HepG2 (cell line): ENCODE measurements around the gene SEPTIN3. TPM values are rescaled to one million over a fixed set of nuclear protein-coding genes. Genes with fewer than 3 reads are reported as not detected.
A peak's percentile ranks its signal among the peaks of the same experiment; 100 is the strongest.

Source experiments
- ARNT2 ChIP-seq: sonication (generic); formaldehyde crosslinking; IDR thresholded peaks from 2 replicates; pipeline ENCODE4 v1.8.0; 2022; ENCODE audit warnings: mild to moderate bottlenecking, low read depth, missing genetic modification reagents, moderate library complexity
- BORCS8-MEF2B ChIP-seq: sonication (generic); formaldehyde crosslinking; IDR thresholded peaks from 2 replicates; pipeline ENCODE4 v1.8.0; 2022; ENCODE audit warnings: mild to moderate bottlenecking, missing genetic modification reagents
- CREB1 ChIP-seq, 2 experiments: fragments of 450-650 bp in 1 of 2; IDR thresholded peaks; 2 replicates each; pipeline ENCODE4 v1.6.1; 2016 to 2017; ENCODE audit warnings: control low read depth in 1 of 2, mild to moderate bottlenecking in 1 of 2, missing compliant biosample characterization in 1 of 2, missing genetic modification characterization in 1 of 2
- ELF3 ChIP-seq: IDR thresholded peaks from 2 replicates; pipeline ENCODE4 v1.6.1; 2016; ENCODE audit warnings: missing genetic modification reagents, missing compliant biosample characterization
- HDAC6 ChIP-seq: fragments of 200-600 bp; sonication (generic); IDR thresholded peaks from 2 replicates; pipeline ENCODE4 v1.7.0; 2017; ENCODE audit warnings: mild to moderate bottlenecking, antibody characterized with exemption, low read length, low read depth
- KLF15 ChIP-seq: sonication (generic); formaldehyde crosslinking; IDR thresholded peaks from 2 replicates; pipeline ENCODE4 v1.8.1; 2023; ENCODE audit warnings: borderline replicate concordance, mild to moderate bottlenecking, inconsistent platforms, missing genetic modification reagents, mixed read lengths
- PHF20 ChIP-seq: sonication (generic); formaldehyde crosslinking; IDR thresholded peaks from 2 replicates; pipeline ENCODE4 v1.5.0; 2020; ENCODE audit warnings: mild to moderate bottlenecking, missing genetic modification reagents
- RBFOX2 ChIP-seq: fragments of 200-400 bp; formaldehyde crosslinking; IDR thresholded peaks from 2 replicates; pipeline ENCODE4 v1.6.1; 2017; ENCODE audit warnings: low read depth, mild to moderate bottlenecking, low read length
- SMARCE1 ChIP-seq: fragments of 450-650 bp; IDR thresholded peaks from 2 replicates; pipeline ENCODE4 v1.6.1; 2017; ENCODE audit warnings: borderline replicate concordance
- SOX5 ChIP-seq: IDR thresholded peaks from 2 replicates; pipeline ENCODE4 v1.6.1; 2016; ENCODE audit warnings: borderline replicate concordance
- TAF15 ChIP-seq: fragments of 200-400 bp; formaldehyde crosslinking; IDR thresholded peaks from one replicate; pipeline ENCODE4 v1.6.1; 2018; ENCODE audit warnings: mild to moderate bottlenecking, low read depth, low read length; ENCODE audit not compliant: poor library complexity, severe bottlenecking
- ZNF570 ChIP-seq: sonication (generic); formaldehyde crosslinking; IDR thresholded peaks from 2 replicates; pipeline ENCODE4 v1.4.0; 2020; ENCODE audit warnings: mild to moderate bottlenecking, missing genetic modification reagents, borderline replicate concordance
- ZNF687 ChIP-seq: sonication (generic); formaldehyde crosslinking; IDR thresholded peaks from 2 replicates; pipeline ENCODE4 v1.5.1; 2020; ENCODE audit warnings: mild to moderate bottlenecking, missing genetic modification reagents, moderate library complexity
- ZNF879 ChIP-seq: sonication (generic); formaldehyde crosslinking; IDR thresholded peaks from 2 replicates; pipeline ENCODE4 v1.8.1; 2023; ENCODE audit warnings: missing genetic modification reagents
- ZSCAN21 ChIP-seq: sonication (generic); formaldehyde crosslinking; IDR thresholded peaks from 2 replicates; pipeline ENCODE4 v1.8.0; 2022; ENCODE audit warnings: mild to moderate bottlenecking, missing genetic modification reagents, moderate library complexity, borderline replicate concordance
- polyA plus RNA-seq, 8 experiments: library from polyadenylated mRNA; depleted of rRNA in 3 of 8; stranded (reverse) in 7 of 8; unstranded in 1 of 8; fragments of >200 nt; fragmentation: Illumina TruSeq in 4 of 8; extraction: Trizol in 4 of 8; gene quantifications; 2 replicates each; pipeline versions ENCODE4 v1.2.1 to v1.2.3, GENCODE V29; 2011 to 2016; ENCODE audit warnings: low read depth in 4 of 8, missing spikeins in 1 of 8, mixed read lengths in 1 of 8; ENCODE audit not compliant: insufficient read depth in 1 of 8
- total RNA-seq, 5 experiments: library from RNA; depleted of rRNA; stranded (reverse); fragments of >200 nt; fragmentation: Illumina TruSeq; extraction: Trizol; gene quantifications; 2 replicates each; pipeline ENCODE4 v1.2.3, GENCODE V29; 2016; ENCODE audit warnings: low read depth in 1 of 5
- TF ChIP-seq, protein P1 (sequence below): sonication (generic); formaldehyde crosslinking; IDR thresholded peaks from 2 replicates; pipeline ENCODE4 v1.4.0; 2020; ENCODE audit warnings: low read depth, mild to moderate bottlenecking, missing genetic modification reagents
- TF ChIP-seq, protein P2 (sequence below): IDR thresholded peaks from 2 replicates; pipeline ENCODE4 v1.6.1; 2012; ENCODE audit warnings: low read length, improper control_type of control experiment
- TF ChIP-seq, protein P3 (sequence below): sonication (generic); formaldehyde crosslinking; IDR thresholded peaks from 2 replicates; pipeline ENCODE4 v1.5.1; 2020; ENCODE audit warnings: mild to moderate bottlenecking, missing genetic modification reagents, moderate library complexity

SEPTIN3 gene
- total and polyA plus RNA-seq, 2 of the 13 experiments (the other 11 are each of a cell fraction or from before 2014, with no cell fraction given) = 0.04 TPM; not detected in 1

- TF ChIP-seq, protein P1, sequence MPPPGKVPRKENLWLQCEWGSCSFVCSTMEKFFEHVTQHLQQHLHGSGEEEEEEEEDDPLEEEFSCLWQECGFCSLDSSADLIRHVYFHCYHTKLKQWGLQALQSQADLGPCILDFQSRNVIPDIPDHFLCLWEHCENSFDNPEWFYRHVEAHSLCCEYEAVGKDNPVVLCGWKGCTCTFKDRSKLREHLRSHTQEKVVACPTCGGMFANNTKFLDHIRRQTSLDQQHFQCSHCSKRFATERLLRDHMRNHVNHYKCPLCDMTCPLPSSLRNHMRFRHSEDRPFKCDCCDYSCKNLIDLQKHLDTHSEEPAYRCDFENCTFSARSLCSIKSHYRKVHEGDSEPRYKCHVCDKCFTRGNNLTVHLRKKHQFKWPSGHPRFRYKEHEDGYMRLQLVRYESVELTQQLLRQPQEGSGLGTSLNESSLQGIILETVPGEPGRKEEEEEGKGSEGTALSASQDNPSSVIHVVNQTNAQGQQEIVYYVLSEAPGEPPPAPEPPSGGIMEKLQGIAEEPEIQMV = peak; percentile 87; the same call in 1 of the 2 replicates
- TF ChIP-seq ZNF879 (CRISPR knock-in tag) = no peak
- peak; percentile 89 for TF ChIP-seq BORCS8-MEF2B
- no peak for TF ChIP-seq TAF15
- TF ChIP-seq HDAC6 = no peak
- TF ChIP-seq ZSCAN21 = peak; percentile 90
- TF ChIP-seq PHF20 (CRISPR knock-in tag) = peak; percentile 36; the same call in 1 of the 2 replicates
- TF ChIP-seq ZNF687 (CRISPR knock-in tag) = peak; percentile 95
- peak; percentile 53; the same call in 1 of the 2 replicates for TF ChIP-seq RBFOX2
- TF ChIP-seq KLF15 = 0 out of 2 replicates have a peak, but pooled peaks have one; percentile 14
- TF ChIP-seq, protein P2, sequence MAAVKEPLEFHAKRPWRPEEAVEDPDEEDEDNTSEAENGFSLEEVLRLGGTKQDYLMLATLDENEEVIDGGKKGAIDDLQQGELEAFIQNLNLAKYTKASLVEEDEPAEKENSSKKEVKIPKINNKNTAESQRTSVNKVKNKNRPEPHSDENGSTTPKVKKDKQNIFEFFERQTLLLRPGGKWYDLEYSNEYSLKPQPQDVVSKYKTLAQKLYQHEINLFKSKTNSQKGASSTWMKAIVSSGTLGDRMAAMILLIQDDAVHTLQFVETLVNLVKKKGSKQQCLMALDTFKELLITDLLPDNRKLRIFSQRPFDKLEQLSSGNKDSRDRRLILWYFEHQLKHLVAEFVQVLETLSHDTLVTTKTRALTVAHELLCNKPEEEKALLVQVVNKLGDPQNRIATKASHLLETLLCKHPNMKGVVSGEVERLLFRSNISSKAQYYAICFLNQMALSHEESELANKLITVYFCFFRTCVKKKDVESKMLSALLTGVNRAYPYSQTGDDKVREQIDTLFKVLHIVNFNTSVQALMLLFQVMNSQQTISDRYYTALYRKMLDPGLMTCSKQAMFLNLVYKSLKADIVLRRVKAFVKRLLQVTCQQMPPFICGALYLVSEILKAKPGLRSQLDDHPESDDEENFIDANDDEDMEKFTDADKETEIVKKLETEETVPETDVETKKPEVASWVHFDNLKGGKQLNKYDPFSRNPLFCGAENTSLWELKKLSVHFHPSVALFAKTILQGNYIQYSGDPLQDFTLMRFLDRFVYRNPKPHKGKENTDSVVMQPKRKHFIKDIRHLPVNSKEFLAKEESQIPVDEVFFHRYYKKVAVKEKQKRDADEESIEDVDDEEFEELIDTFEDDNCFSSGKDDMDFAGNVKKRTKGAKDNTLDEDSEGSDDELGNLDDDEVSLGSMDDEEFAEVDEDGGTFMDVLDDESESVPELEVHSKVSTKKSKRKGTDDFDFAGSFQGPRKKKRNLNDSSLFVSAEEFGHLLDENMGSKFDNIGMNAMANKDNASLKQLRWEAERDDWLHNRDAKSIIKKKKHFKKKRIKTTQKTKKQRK = no peak
- TF ChIP-seq SOX5 (CRISPR knock-in tag) = no peak; the same call in 1 of the 2 replicates
- TF ChIP-seq ELF3 (CRISPR knock-in tag) = no peak
- no peak for TF ChIP-seq SMARCE1
- TF ChIP-seq, protein P3, sequence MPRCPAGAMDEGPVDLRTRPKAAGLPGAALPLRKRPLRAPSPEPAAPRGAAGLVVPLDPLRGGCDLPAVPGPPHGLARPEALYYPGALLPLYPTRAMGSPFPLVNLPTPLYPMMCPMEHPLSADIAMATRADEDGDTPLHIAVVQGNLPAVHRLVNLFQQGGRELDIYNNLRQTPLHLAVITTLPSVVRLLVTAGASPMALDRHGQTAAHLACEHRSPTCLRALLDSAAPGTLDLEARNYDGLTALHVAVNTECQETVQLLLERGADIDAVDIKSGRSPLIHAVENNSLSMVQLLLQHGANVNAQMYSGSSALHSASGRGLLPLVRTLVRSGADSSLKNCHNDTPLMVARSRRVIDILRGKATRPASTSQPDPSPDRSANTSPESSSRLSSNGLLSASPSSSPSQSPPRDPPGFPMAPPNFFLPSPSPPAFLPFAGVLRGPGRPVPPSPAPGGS = peak; percentile 49
- peak; percentile 87 for TF ChIP-seq ARNT2 (CRISPR knock-in tag)
- TF ChIP-seq ZNF570 = peak; percentile 93
- TF ChIP-seq CREB1 (IDR thresholded peaks at IDR 0.05) = no peak
- TF ChIP-seq CREB1 (CRISPR knock-in tag; IDR thresholded peaks at IDR 0.05) = peak; percentile 50; the same call in 1 of the 2 replicates
Observed at GRCh38 chr22:41946629-41947423, 22.4 kb upstream of the SEPTIN3 start, which contains the start of gene CENPM (continued).
